SW480 (cell line): ENCODE data around the gene KLHL17.

Experiments
- DNase-seq: peaks from one replicate; pipeline ENCODE4 v3.0.0-alpha.2; 2016; ENCODE audit warnings: low spot score

KLHL17 gene

DNA sequence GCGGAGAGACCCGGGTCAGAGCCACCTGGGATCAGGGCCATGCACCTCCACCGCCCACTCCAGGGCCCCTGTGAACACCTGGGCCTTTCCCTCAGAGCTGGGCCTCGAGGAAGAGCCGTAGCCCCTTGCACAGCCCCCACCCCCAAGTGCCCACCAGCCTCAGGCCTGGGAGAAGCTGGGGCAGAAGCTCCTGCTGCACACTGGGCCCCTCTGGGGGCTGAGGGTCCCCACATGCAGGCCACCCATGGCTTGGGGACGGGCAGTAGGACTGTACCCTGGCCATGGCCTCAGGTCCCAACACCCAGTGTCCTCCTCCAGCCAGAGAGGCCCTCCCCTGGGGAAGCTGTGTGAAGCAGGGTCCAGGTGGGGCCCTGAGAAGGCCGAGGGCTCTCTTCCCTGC, 7.8 kb upstream of the KLHL17 start:
- DNase-seq = no peak

GRCh38 chr1:953524-954320, 6.7 kb upstream of the KLHL17 start:
- no peak for DNase-seq

GRCh38 chr1:954927-955326, 5.5 kb upstream of the KLHL17 start:
- no peak for DNase-seq

- DNase-seq = no peak
Measured at GRCh38 chr1:955474-955873, 4.9 kb upstream of the KLHL17 start.

- no peak for DNase-seq
Measured at GRCh38 chr1:956636-957035, 3.7 kb upstream of the KLHL17 start.

DNA sequence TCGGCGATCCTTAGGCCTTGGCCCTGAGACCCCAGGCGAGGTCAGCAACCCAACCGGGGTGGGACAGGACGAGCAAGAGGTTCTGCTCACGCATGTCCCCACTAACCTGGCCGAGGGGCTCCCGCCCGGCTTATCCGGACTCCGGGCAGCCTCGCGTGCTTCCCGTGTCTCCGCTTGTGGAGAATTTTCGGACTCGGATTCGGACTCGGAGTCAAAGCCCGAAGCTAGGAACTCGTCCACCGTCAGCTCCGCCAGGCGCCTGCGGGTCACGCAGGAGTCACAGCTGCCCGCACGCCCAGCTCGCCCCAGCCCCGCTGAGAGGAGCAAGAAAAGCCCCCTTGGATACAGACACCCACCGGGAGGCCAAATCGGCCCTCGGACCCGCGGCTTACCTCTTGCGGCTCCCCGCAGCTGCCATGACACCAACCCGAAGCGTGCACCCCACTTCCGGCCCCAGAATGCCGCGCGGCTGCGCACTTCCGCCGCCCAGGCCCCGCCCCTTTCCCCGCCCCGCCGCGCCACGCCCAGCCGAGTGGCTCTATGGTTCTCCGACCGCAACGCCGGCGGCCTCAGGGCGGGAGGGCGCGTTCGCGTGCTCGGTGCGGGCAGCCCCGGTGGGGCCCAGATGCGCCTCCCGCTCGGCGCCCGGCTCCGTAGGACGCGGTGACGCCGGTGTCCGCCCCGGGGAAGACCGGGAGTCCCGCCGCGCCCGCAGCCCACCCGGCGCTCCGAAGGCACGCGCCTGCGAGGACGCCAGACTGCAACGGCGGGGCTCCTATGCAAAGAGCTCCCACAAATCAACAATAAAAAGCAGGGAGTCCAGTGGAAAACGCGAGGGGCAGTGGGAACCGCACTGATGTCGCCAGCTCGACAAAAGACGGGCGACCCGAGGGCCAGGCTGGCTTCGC, 1.3 kb upstream of the KLHL17 start, which contains the start of gene NOC2L:
NOC2L (minus strand) TSS at position 434 of the 908 bp plus-strand sequence; CDS start at position 418, 16 bp downstream.
- DNase-seq = peak; percentile 83

GRCh38 chr1:959731-960362, 537 bp upstream of the KLHL17 start:
- DNase-seq = no peak

GRCh38 chr1:961132-961669, 817 bp downstream of the KLHL17 start:
- DNase-seq = no peak

DNA sequence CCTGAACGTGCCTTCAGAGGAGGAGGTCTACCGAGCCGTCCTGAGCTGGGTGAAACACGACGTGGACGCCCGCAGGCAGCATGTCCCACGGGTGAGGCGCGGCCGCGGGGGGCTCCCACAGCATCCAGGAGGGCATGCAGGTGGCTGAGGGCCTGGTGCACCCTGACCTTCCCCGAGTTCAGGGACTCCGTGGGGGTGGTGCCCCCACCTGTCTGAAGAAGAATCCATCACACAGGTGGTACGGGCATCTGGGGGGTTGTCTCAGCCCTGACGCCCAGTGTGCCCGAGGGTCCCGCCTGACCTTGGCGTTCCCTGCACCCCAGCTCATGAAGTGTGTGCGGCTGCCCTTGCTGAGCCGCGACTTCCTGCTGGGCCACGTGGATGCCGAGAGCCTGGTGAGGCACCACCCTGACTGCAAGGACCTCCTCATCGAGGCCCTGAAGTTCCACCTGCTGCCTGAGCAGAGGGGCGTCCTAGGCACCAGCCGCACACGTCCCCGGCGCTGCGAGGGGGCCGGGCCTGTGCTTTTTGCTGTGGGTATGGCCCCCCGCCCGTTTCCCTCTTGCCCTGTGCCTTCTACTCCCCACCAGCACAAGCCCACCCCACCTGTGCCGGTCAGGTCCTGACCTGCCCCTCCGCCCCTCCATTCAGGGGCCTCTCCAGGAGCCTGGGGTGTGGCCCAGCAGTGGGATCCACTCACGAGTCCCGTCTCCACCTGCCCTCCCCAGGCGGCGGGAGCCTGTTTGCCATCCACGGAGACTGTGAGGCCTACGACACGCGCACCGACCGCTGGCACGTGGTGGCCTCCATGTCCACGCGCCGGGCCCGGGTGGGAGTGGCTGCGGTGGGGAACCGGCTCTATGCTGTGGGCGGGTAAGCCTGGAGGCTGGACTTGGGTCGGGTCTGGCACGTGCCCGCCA, 2.3 kb downstream of the KLHL17 start:
- DNase-seq = no peak

GRCh38 chr1:963301-963651, 2.9 kb downstream of the KLHL17 start:
- DNase-seq = no peak

DNA sequence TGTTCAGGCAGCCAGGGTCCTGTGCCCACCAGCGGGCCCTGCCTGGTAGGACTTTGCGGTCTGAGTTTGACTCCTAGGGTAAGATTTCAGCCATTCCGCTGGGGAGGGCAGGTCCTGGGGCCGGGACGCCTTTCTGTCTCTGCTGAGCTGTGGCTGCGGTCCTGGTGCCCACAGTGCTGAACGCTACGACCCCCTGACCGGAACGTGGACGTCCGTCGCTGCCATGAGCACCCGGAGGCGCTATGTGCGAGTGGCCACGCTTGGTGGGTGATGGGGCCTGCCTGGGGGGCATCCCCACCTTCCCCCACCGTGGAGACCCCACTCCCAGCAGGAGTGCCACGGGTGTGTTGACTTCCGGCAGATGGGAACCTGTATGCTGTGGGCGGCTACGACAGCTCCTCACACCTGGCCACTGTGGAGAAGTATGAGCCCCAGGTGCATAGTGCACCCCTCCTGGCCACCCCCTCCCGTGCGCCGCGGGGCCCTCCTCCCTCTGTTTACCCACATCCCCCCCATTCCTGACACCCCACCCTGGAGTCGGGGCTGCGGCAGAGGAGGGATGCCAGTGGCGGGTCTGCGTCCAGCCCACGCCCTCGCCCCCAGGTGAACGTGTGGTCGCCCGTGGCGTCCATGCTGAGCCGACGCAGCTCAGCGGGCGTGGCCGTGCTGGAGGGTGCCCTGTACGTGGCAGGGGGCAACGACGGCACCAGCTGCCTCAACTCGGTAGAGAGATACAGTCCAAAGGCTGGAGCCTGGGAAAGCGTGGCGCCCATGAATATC, 3.6 kb downstream of the KLHL17 start:
- DNase-seq = no peak

DNA sequence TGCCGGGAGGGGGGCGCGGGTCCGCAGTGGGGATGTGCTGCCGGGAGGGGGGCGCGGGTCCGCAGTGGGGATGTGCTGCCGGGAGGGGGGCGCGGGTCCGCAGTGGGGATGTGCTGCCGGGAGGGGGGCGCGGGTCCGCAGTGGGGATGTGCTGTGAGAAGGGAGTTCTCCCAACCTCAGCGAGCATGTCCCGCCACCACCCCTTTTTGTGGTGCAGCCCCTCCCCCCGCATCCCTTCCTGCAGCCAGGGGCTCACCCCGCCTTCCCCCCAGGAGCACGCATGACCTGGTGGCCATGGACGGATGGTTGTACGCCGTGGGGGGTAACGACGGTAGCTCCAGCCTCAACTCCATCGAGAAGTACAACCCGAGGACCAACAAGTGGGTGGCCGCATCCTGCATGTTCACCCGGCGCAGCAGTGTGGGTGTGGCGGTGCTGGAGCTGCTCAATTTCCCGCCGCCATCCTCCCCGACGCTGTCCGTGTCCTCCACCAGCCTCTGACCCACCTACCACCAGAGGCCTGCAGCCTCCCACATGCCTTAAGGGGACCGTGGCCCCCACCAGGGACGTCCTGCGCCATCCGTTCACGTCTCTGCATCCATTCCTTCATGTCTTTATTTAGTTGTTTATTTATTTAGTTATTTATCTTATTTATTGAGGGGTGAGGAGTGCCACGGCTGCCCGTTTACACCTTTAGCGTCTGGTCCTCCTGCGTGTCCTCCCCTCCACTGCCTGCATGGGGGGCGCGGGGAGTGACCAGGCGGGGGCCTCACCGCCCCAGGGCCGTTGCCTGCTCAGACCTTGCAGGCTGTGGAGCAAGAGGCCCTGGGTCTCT, 4.5 kb downstream of the KLHL17 start:
- DNase-seq = no peak

GRCh38 chr1:965526-966134, 5.2 kb downstream of the KLHL17 start:
- DNase-seq = no peak

GRCh38 chr1:966135-966703, 5.8 kb downstream of the KLHL17 start, which contains the start of gene PLEKHN1:
Gene PLEKHN1 (plus strand): TSS chr1:966482. CDS start chr1:966532, 50 bp downstream.
- DNase-seq = peak; percentile 80

GRCh38 chr1:966704-967300, 6.4 kb downstream of the KLHL17 start:
- DNase-seq = peak; percentile 71

- DNase-seq = no peak
Measured at GRCh38 chr1:967466-968343, 7.3 kb downstream of the KLHL17 start.

DNA sequence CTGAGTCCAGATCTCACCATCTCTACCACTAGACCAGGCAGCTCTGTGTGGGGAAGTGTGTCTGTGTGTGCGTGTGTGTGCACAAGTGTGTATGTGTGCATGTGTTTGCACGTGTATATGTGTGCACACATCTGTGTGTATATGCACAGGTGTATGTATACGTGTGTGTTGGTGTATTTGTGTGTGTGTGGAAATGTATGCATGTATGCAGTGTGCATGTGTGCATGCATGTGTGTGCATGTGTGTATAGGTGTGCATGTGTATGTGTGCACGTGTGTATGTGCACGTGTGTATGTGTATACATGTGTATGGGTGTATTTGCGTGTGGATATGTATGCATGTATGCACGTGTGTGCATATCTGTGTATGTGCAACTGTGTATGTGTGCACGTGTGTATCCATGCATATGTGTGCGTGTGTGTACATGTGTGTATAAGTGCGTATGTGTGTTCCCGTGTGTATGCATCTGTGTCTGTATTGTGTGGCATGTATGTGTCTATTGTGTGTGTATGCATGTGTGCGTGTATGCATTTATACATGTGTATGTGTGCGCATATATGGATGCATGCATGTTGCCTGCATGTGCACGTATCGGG, 9.0 kb downstream of the KLHL17 start:
- DNase-seq = no peak
